Stimulated activated CD8-positive, alpha-beta memory T cell treated with anti-CD3 and anti-CD28 coated beads, Interleukin-15, amount 100 ng/mL, for 48 hours (primary cell): ENCODE measurements around the gene DTNBP1.

ENCODE experiments used
- DNase-seq, 2 donors: peaks; one replicate each; pipeline ENCODE4 v3.0.0-alpha.2; 2020; ENCODE audit warnings: low read depth in 2 of 2

Gene DTNBP1

GRCh38 chr6:15626160-15626559, 36.7 kb downstream of the DTNBP1 start:
- no peak for DNase-seq

- DNase-seq = no peak
Observed at GRCh38 chr6:15623276-15624116, 39.3 kb downstream of the DTNBP1 start.

- no peak for DNase-seq
Observed at GRCh38 chr6:15622045-15622740, 40.6 kb downstream of the DTNBP1 start.

- DNase-seq = no peak
Observed at GRCh38 chr6:15621203-15622044, 41.4 kb downstream of the DTNBP1 start.

- no peak for DNase-seq
Observed at GRCh38 chr6:15620611-15621010, 42.2 kb downstream of the DTNBP1 start.

- DNase-seq = no peak
Observed at GRCh38 chr6:15619330-15619729, 43.5 kb downstream of the DTNBP1 start.

- DNase-seq = no peak
Observed at GRCh38 chr6:15618685-15619084, 44.1 kb downstream of the DTNBP1 start.

GRCh38 chr6:15616261-15616660, 46.6 kb downstream of the DTNBP1 start:
- DNase-seq = no peak

GRCh38 chr6:15615802-15616201, 47.0 kb downstream of the DTNBP1 start:
- DNase-seq = no peak

- no peak for DNase-seq
Observed at GRCh38 chr6:15614277-15614676, 48.6 kb downstream of the DTNBP1 start.

GRCh38 chr6:15608396-15608795, 54.4 kb downstream of the DTNBP1 start:
- no peak for DNase-seq

- DNase-seq = no peak
Observed at GRCh38 chr6:15607603-15608002, 55.2 kb downstream of the DTNBP1 start.

- no peak for DNase-seq
Observed at GRCh38 chr6:15606347-15606746, 56.5 kb downstream of the DTNBP1 start.

GRCh38 chr6:15604843-15605242, 58.0 kb downstream of the DTNBP1 start:
- DNase-seq = no peak

- DNase-seq = no peak
Observed at GRCh38 chr6:15602154-15602553, 60.7 kb downstream of the DTNBP1 start.

GRCh38 chr6:15598273-15598798, 64.5 kb downstream of the DTNBP1 start:
- DNase-seq = no peak

GRCh38 chr6:15596186-15596896, 66.5 kb downstream of the DTNBP1 start:
- no peak for DNase-seq

- no peak for DNase-seq
Observed at GRCh38 chr6:15595461-15596173, 67.2 kb downstream of the DTNBP1 start.

GRCh38 chr6:15594512-15595259, 68.1 kb downstream of the DTNBP1 start:
- no peak for DNase-seq

- DNase-seq = no peak
Observed at GRCh38 chr6:15593798-15594197, 69.0 kb downstream of the DTNBP1 start.
